Measurements from ENCODE around the gene ZNF562.

DNA sequence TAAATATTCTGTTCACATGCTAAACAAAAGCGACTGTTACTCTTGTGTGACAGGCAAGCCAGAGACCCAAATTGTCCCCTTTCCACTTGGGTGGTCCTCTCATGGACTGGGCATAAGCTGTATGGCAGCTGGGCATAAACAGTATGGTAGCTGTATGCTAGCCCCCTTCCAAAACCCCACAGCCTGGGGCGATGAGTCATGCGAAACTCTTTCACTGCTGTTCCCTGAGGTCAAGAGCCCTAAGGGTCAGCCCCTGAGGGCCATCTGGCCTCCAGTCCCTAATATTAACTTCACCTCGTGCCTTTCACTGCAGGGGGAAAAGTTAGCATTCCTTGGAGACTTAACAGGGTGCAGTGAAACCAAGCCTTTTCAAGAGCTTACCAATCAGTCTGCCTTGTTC is 45.6 kb upstream of the ZNF562 start:
- TF ChIP-seq POLR2A (IDR thresholded peaks at IDR 0.05; ENCODE audit: low read length) (no peak), GATA1 (IDR thresholded peaks at IDR 0.05; ENCODE audit: low read depth, low read length) (no peak)

All from erythroblast (primary cell).